ENCODE data around the gene COL12A1. TPM values are rescaled to one million over a fixed set of nuclear protein-coding genes. Genes with fewer than 3 reads are reported as not detected.

Gene COL12A1
- total and polyA plus RNA-seq, 2 experiments from 2014 or later, result 0.39 to 6.3 TPM

GRCh38 chr6:75158176-75158575, 47.7 kb downstream of the COL12A1 start:
- no peaks in the 10 kb centered on the region for H4K20me1 ChIP-seq (replicated peaks; ENCODE audit: insufficient read depth)
- no peak overlapping the region for H3K4me2 ChIP-seq
- no peak overlapping the region for H3K27ac Mint-ChIP-seq
- H3K36me3 ChIP-seq (ENCODE audit: insufficient read depth), result no peaks in the 10 kb centered on the region
- no peaks in the 10 kb centered on the region for H3F3A ChIP-seq (replicated peaks; ENCODE audit: low read depth)
- no peaks in the 10 kb centered on the region for H3K9me3 Mint-ChIP-seq
- H3K79me2 ChIP-seq (replicated peaks; ENCODE audit: insufficient read depth), result no peaks in the 10 kb centered on the region
- no peaks in the 10 kb centered on the region for H3K4me1 ChIP-seq (ENCODE audit: insufficient read depth)
- H3K9me2 ChIP-seq (ENCODE audit: insufficient read depth), result no peaks in the 10 kb centered on the region
- H3K4me3 Mint-ChIP-seq, result no peak overlapping the region
- no peak overlapping the region for H3K27ac ChIP-seq (ENCODE audit: low read depth)
- H2AFZ ChIP-seq, result no peak overlapping the region
- H3K27me3 ChIP-seq (ENCODE audit: insufficient read depth), result no peaks in the 10 kb centered on the region
- no peaks in the 10 kb centered on the region; the same call in 2 of the 3 replicates for H3K4me1 Mint-ChIP-seq
- ATAC-seq (no peak), DNase-seq (ENCODE audit: low spot score) (no peak)
- TF ChIP-seq EZH2 (IDR thresholded peaks at IDR 0.05; ENCODE audit: low read depth, unreplicated experiment) (no peak), CTCF (conservative IDR thresholded peaks at IDR 0.05; ENCODE audit: low read depth in 2 of 2) (no peak), POLR2AphosphoS5 (IDR thresholded peaks at IDR 0.05; ENCODE audit: low read depth) (no peak)
- H3K36me3 Mint-ChIP-seq (ENCODE audit: low read depth), result no peaks in the 10 kb centered on the region
- H3K27me3 Mint-ChIP-seq (ENCODE audit: insufficient read depth, low read depth, poor library complexity), result no peaks in the 10 kb centered on the region
- H3K4me3 ChIP-seq, result no peak overlapping the region

DNA sequence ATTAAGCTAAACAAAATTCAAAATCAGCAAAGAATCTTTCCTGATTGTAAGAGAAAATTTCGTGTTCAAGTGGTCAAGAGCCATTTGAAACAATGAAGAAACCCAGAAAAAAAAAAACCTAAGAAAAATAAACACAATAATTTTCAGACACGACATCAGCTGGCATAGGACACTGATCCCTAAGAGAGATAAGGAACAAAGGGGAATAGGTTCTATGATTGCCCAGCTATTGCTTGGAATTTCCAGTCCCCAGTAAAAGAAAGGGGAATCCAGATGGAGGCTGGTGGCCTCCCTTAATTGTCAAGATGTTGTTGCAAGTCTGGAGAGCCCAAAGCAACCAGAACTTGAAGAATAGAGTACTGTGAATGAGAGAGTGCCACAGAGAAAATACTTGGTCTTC, 48.5 kb downstream of the COL12A1 start:
- DNase-seq (ENCODE audit: low spot score) (no peak), ATAC-seq (no peak)
- Histone ChIP-seq H3F3A (replicated peaks; ENCODE audit: low read depth) (no peaks in the 10 kb centered on the region), H3K4me1 (ENCODE audit: insufficient read depth) (no peaks in the 10 kb centered on the region), H3K27ac (ENCODE audit: low read depth) (no peak overlapping the region), H3K79me2 (replicated peaks; ENCODE audit: insufficient read depth) (no peaks in the 10 kb centered on the region), H3K36me3 (ENCODE audit: insufficient read depth) (no peaks in the 10 kb centered on the region), H2AFZ (no peak overlapping the region), H4K20me1 (replicated peaks; ENCODE audit: insufficient read depth) (no peaks in the 10 kb centered on the region), H3K4me3 (no peak overlapping the region), H3K9me2 (ENCODE audit: insufficient read depth) (no peaks in the 10 kb centered on the region), H3K27me3 (ENCODE audit: insufficient read depth) (no peaks in the 10 kb centered on the region), H3K4me2 (no peak overlapping the region)
- Mint-ChIP-seq H3K27me3 (ENCODE audit: insufficient read depth, low read depth, poor library complexity) (no peaks in the 10 kb centered on the region), H3K9me3 (no peaks in the 10 kb centered on the region), H3K4me1 (no peaks in the 10 kb centered on the region; the same call in 2 of the 3 replicates), H3K36me3 (ENCODE audit: low read depth) (no peaks in the 10 kb centered on the region), H3K27ac (no peak overlapping the region), H3K4me3 (no peak overlapping the region)
- TF ChIP-seq ZNF114 (CRISPR knock-in tag; IDR thresholded peaks at IDR 0.05) (no peak), CREB1 (CRISPR knock-in tag; IDR thresholded peaks at IDR 0.05; ENCODE audit: low read depth) (no peak)

DNA sequence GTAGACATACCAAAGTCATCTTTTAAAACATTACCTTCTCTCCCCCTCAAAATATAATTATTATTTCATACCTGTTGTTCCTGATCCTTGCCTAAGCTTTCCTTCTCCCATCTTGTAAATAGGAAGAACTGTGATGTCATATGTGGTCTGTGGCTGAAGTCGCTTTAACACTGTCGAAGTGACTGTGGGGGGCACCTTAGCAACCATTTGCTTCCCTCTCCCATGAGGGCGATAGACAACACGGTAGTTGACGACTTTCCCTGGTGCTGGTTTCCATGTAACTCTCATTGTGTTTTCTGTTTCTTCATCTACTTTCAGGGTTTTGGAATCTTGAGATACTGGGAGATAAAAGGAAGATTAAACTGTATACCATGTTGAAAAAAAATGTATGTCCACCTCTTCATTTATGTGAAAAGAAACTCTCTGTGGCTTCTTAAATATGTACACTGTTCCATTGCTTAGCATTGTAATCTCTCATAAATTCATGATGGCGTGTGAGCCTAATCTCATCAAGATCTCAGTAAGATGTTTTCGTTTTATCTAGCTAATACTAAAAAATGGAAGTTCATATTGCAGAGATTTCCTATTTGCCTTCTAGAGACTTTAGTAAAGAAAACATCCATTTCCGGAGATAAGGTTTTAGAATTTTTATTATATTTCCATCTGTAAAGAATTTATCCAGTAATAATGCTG, 49.5 kb downstream of the COL12A1 start:
- DNase-seq (ENCODE audit: low spot score), result no peak
- Mint-ChIP-seq H3K4me3 (no peak overlapping the region), H3K27me3 (ENCODE audit: insufficient read depth, low read depth, poor library complexity) (no peaks in the 10 kb centered on the region), H3K36me3 (ENCODE audit: low read depth) (no peaks in the 10 kb centered on the region), H3K9me3 (no peaks in the 10 kb centered on the region), H3K27ac (no peak overlapping the region), H3K4me1 (no peaks in the 10 kb centered on the region; the same call in 2 of the 3 replicates)
- Histone ChIP-seq H4K20me1 (replicated peaks; ENCODE audit: insufficient read depth) (no peaks in the 10 kb centered on the region), H3K79me2 (replicated peaks; ENCODE audit: insufficient read depth) (no peaks in the 10 kb centered on the region), H3K4me2 (no peak overlapping the region), H3K27me3 (ENCODE audit: insufficient read depth) (no peaks in the 10 kb centered on the region), H2AFZ (no peak overlapping the region), H3K9me2 (ENCODE audit: insufficient read depth) (no peaks in the 10 kb centered on the region), H3K36me3 (ENCODE audit: insufficient read depth) (no peaks in the 10 kb centered on the region), H3K4me1 (ENCODE audit: insufficient read depth) (no peaks in the 10 kb centered on the region), H3K27ac (ENCODE audit: low read depth) (no peak overlapping the region), H3F3A (replicated peaks; ENCODE audit: low read depth) (no peaks in the 10 kb centered on the region), H3K4me3 (no peak overlapping the region)
- no peak for ATAC-seq
- TF ChIP-seq, protein P1, sequence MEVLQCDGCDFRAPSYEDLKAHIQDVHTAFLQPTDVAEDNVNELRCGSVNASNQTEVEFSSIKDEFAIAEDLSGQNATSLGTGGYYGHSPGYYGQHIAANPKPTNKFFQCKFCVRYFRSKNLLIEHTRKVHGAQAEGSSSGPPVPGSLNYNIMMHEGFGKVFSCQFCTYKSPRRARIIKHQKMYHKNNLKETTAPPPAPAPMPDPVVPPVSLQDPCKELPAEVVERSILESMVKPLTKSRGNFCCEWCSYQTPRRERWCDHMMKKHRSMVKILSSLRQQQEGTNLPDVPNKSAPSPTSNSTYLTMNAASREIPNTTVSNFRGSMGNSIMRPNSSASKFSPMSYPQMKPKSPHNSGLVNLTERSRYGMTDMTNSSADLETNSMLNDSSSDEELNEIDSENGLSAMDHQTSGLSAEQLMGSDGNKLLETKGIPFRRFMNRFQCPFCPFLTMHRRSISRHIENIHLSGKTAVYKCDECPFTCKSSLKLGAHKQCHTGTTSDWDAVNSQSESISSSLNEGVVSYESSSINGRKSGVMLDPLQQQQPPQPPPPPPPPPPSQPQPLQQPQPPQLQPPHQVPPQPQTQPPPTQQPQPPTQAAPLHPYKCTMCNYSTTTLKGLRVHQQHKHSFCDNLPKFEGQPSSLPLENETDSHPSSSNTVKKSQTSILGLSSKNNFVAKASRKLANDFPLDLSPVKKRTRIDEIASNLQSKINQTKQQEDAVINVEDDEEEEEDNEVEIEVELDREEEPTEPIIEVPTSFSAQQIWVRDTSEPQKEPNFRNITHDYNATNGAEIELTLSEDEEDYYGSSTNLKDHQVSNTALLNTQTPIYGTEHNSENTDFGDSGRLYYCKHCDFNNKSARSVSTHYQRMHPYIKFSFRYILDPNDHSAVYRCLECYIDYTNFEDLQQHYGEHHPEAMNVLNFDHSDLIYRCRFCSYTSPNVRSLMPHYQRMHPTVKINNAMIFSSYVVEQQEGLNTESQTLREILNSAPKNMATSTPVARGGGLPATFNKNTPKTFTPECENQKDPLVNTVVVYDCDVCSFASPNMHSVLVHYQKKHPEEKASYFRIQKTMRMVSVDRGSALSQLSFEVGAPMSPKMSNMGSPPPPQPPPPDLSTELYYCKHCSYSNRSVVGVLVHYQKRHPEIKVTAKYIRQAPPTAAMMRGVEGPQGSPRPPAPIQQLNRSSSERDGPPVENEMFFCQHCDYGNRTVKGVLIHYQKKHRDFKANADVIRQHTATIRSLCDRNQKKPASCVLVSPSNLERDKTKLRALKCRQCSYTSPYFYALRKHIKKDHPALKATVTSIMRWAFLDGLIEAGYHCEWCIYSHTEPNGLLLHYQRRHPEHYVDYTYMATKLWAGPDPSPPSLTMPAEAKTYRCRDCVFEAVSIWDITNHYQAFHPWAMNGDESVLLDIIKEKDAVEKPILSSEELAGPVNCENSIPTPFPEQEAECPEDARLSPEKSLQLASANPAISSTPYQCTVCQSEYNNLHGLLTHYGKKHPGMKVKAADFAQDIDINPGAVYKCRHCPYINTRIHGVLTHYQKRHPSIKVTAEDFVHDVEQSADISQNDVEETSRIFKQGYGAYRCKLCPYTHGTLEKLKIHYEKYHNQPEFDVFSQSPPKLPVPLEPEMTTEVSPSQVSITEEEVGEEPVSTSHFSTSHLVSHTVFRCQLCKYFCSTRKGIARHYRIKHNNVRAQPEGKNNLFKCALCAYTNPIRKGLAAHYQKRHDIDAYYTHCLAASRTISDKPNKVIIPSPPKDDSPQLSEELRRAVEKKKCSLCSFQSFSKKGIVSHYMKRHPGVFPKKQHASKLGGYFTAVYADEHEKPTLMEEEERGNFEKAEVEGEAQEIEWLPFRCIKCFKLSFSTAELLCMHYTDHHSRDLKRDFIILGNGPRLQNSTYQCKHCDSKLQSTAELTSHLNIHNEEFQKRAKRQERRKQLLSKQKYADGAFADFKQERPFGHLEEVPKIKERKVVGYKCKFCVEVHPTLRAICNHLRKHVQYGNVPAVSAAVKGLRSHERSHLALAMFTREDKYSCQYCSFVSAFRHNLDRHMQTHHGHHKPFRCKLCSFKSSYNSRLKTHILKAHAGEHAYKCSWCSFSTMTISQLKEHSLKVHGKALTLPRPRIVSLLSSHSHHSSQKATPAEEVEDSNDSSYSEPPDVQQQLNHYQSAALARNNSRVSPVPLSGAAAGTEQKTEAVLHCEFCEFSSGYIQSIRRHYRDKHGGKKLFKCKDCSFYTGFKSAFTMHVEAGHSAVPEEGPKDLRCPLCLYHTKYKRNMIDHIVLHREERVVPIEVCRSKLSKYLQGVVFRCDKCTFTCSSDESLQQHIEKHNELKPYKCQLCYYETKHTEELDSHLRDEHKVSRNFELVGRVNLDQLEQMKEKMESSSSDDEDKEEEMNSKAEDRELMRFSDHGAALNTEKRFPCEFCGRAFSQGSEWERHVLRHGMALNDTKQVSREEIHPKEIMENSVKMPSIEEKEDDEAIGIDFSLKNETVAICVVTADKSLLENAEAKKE (CRISPR knock-in tag; IDR thresholded peaks at IDR 0.05), result no peak
- no peak for TF ChIP-seq POLR2AphosphoS5 (IDR thresholded peaks at IDR 0.05; ENCODE audit: low read depth)
- TF ChIP-seq, protein P2, sequence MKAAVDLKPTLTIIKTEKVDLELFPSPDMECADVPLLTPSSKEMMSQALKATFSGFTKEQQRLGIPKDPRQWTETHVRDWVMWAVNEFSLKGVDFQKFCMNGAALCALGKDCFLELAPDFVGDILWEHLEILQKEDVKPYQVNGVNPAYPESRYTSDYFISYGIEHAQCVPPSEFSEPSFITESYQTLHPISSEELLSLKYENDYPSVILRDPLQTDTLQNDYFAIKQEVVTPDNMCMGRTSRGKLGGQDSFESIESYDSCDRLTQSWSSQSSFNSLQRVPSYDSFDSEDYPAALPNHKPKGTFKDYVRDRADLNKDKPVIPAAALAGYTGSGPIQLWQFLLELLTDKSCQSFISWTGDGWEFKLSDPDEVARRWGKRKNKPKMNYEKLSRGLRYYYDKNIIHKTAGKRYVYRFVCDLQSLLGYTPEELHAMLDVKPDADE (IDR thresholded peaks at IDR 0.05), result no peak
